H1 (cell line): ENCODE measurements around the gene R3HDM2.

ENCODE experiments used
- CTCF ChIP-seq, 3 experiments: IDR thresholded peaks; 1 replicate in 2 of 3; 2 replicates in 1 of 3; pipeline versions ENCODE4 v1.5.1 to v1.6.1; 2011; ENCODE audit warnings: low read length in 3 of 3, mild to moderate bottlenecking in 3 of 3, inconsistent platforms in 2 of 3, low read depth in 1 of 3, moderate library complexity in 1 of 3; ENCODE audit not compliant: insufficient read depth in 1 of 3; ENCODE audit errors: control extremely low read depth in 1 of 3
- EGR1 ChIP-seq: IDR thresholded peaks from 2 replicates; pipeline ENCODE4 v1.6.1; 2011; ENCODE audit warnings: low read depth, low read length, borderline replicate concordance
- EZH2 ChIP-seq: fragments of 200-600 bp; sonication (generic); IDR thresholded peaks from 2 replicates; pipeline ENCODE4 v1.7.1; 2012; ENCODE audit warnings: low read depth, mild to moderate bottlenecking, moderate library complexity, low read length, inconsistent platforms; ENCODE audit not compliant: severe bottlenecking
- GABPA ChIP-seq: IDR thresholded peaks from 2 replicates; pipeline ENCODE4 v1.6.1; 2011; ENCODE audit warnings: mild to moderate bottlenecking, low read length, moderate library complexity, borderline replicate concordance; ENCODE audit not compliant: insufficient read depth
- KDM5A ChIP-seq: fragments of 200-600 bp; IDR thresholded peaks from 2 replicates; pipeline ENCODE4 v1.7.1; 2012; ENCODE audit warnings: mild to moderate bottlenecking, low read length, inconsistent platforms, mixed read lengths
- MAFK ChIP-seq: IDR thresholded peaks from 2 replicates; pipeline ENCODE4 v1.6.1; 2012; ENCODE audit warnings: low read depth, mild to moderate bottlenecking, improper control_type of control experiment, low read length
- MAX ChIP-seq: IDR thresholded peaks from 2 replicates; pipeline ENCODE4 v1.6.1; 2012; ENCODE audit warnings: inconsistent platforms
- RAD21 ChIP-seq, 2 experiments: IDR thresholded peaks in 1 of 2; conservative IDR thresholded peaks in 1 of 2; 2 replicates each; pipeline ENCODE4 v1.6.1; 2011; ENCODE audit warnings: low read depth in 2 of 2, low read length in 2 of 2, improper control_type of control experiment in 1 of 2, inconsistent platforms in 1 of 2, mild to moderate bottlenecking in 1 of 2, moderate library complexity in 1 of 2
- SUZ12 ChIP-seq: fragments of 200-600 bp; sonication (generic); IDR thresholded peaks from 2 replicates; pipeline ENCODE4 v1.6.1; 2012; ENCODE audit warnings: mild to moderate bottlenecking, inconsistent platforms, low read length, moderate library complexity, mixed read lengths
- TAF1 ChIP-seq: IDR thresholded peaks from 2 replicates; pipeline ENCODE4 v1.6.1; 2011; ENCODE audit warnings: mild to moderate bottlenecking, low read depth, low read length
- TBP ChIP-seq: IDR thresholded peaks from 2 replicates; pipeline ENCODE4 v1.6.1; 2011; ENCODE audit warnings: low read depth, low read length, improper control_type of control experiment
- YY1 ChIP-seq: IDR thresholded peaks from 2 replicates; pipeline ENCODE4 v1.6.1; 2011; ENCODE audit warnings: low read depth, mild to moderate bottlenecking, low read length
- TF ChIP-seq, protein P1 (sequence below): IDR thresholded peaks from 2 replicates; pipeline ENCODE4 v1.6.1; 2011; ENCODE audit warnings: low read depth, mild to moderate bottlenecking, low read length; ENCODE audit not compliant: insufficient read depth

- TF ChIP-seq, protein P1, sequence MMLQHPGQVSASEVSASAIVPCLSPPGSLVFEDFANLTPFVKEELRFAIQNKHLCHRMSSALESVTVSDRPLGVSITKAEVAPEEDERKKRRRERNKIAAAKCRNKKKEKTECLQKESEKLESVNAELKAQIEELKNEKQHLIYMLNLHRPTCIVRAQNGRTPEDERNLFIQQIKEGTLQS, result no peak
- TF ChIP-seq CTCF (IDR thresholded peaks at IDR 0.05; ENCODE audit: control extremely low read depth in 1 of 3, insufficient read depth in 1 of 3, low read depth in 1 of 3, low read length in 3 of 3), result no peak
- no peak for TF ChIP-seq GABPA
- TF ChIP-seq SUZ12, result no peak
- TF ChIP-seq EGR1, result no peak
- no peak for TF ChIP-seq TAF1
- TF ChIP-seq EZH2, result no peak
- no peak for TF ChIP-seq RAD21 (IDR thresholded peaks at IDR 0.05 in 1 of 2, conservative IDR thresholded peaks at IDR 0.05 in 1 of 2; ENCODE audit: low read depth in 2 of 2, low read length in 2 of 2)
- TF ChIP-seq MAFK, result no peak
- TF ChIP-seq KDM5A, result no peak
- no peak for TF ChIP-seq YY1
- no peak for TF ChIP-seq MAX
- TF ChIP-seq TBP, result no peak
Measured at GRCh38 chr12:57309420-57309819, 121.4 kb downstream of the R3HDM2 start.
